HG03025 (cell line): ENCODE measurements around the gene NRBP1.
A peak's percentile ranks its signal among the peaks of the same experiment; 100 is the strongest.
"Not testable (repeated sequence)": the region's sequence is repeated elsewhere in the genome, so short reads cannot be mapped to it uniquely, and the experiment has no call there.

ENCODE experiments used
- ATAC-seq: cut with Tn5 transposase; IDR thresholded peaks from one replicate; pipeline ENCODE4 v1.9.1; 2021; ENCODE audit warnings: mild to moderate bottlenecking, moderate library complexity; ENCODE audit not compliant: unreplicated experiment, low FRiP score

NRBP1 gene

GRCh38 chr2:27420996-27421395, 7.4 kb upstream of the NRBP1 start:
- no peak for ATAC-seq

GRCh38 chr2:27421660-27422250, 6.7 kb upstream of the NRBP1 start:
- no peak for ATAC-seq

- ATAC-seq, result no peak
These were observed 5.5 kb upstream of the NRBP1 start for GRCh38 chr2:27422958-27423357.

- ATAC-seq, result not testable (repeated sequence)
These were observed 3.4 kb upstream of the NRBP1 start for GRCh38 chr2:27425039-27425438.

- ATAC-seq, result no peak
These were observed 593 bp upstream of the NRBP1 start for GRCh38 chr2:27427863-27428212.

GRCh38 chr2:27428978-27429541, 629 bp downstream of the NRBP1 start:
- ATAC-seq, result peak; percentile 66

GRCh38 chr2:27431395-27431794, 3.0 kb downstream of the NRBP1 start:
- ATAC-seq, result no peak

GRCh38 chr2:27435628-27436027, 7.2 kb downstream of the NRBP1 start:
- no peak for ATAC-seq

GRCh38 chr2:27441226-27441926, 12.9 kb downstream of the NRBP1 start:
- no peak for ATAC-seq

GRCh38 chr2:27441958-27442919, 13.8 kb downstream of the NRBP1 start, which contains the start of gene KRTCAP3:
KRTCAP3 (plus strand) TSS chr2:27442381; CDS start chr2:27442413, 32 bp downstream.
- no peak for ATAC-seq

- no peak for ATAC-seq
These were observed 14.5 kb downstream of the NRBP1 start for GRCh38 chr2:27442920-27443282.

- no peak for ATAC-seq
These were observed 16.7 kb downstream of the NRBP1 start for GRCh38 chr2:27445155-27445554.

- ATAC-seq, result no peak
These were observed 17.2 kb downstream of the NRBP1 start for GRCh38 chr2:27445615-27446014.

GRCh38 chr2:27446057-27446456, 17.6 kb downstream of the NRBP1 start:
- ATAC-seq, result no peak

GRCh38 chr2:27448381-27448780, 19.9 kb downstream of the NRBP1 start:
- no peak for ATAC-seq

GRCh38 chr2:27451095-27451494, 22.7 kb downstream of the NRBP1 start:
- ATAC-seq, result no peak

GRCh38 chr2:27453968-27454367, 25.5 kb downstream of the NRBP1 start:
- no peak for ATAC-seq

- ATAC-seq, result no peak
These were observed 32.7 kb downstream of the NRBP1 start for GRCh38 chr2:27461118-27461517.

- no peak for ATAC-seq
These were observed 36.0 kb downstream of the NRBP1 start for GRCh38 chr2:27464443-27464842.

GRCh38 chr2:27471961-27472360, 43.5 kb downstream of the NRBP1 start:
- no peak for ATAC-seq

- no peak for ATAC-seq
These were observed 57.1 kb downstream of the NRBP1 start for GRCh38 chr2:27485496-27485895.
